HepG2 (cell line): ENCODE measurements around the gene THAP10. TPM values are rescaled to one million over a fixed set of nuclear protein-coding genes. Genes with fewer than 3 reads are reported as not detected.

Source experiments
- ATAC-seq: fragments of 200-7000 bp; cut with Tn5 transposase; 3 replicates; pipeline ENCODE4 v1.9.1; 2020; ENCODE audit warnings: mild to moderate bottlenecking, moderate library complexity
- BruUV-seq: library from RNA; stranded (reverse); fragments of 400-500 nt; replicated peaks from 2 replicates; lab custom pipeline; 2021; lab: Mats Ljungman, UMichigan
- CTCF ChIA-PET: fragments of 300-600 bp; formaldehyde crosslinking; extraction: SDS; loops from one replicate; lab custom pipeline; 2021; ENCODE audit warnings: low total read pairs, inconsistent platforms, low intra/inter-chr PET ratio; lab: Yijun Ruan, JAX
- POLR2A ChIA-PET: fragments of 350-600 bp; sonication (Branson Sonifier 250); formaldehyde crosslinking; loops from one replicate; lab custom pipeline; 2020; ENCODE audit warnings: antibody characterized with exemption, inconsistent platforms; lab: Yijun Ruan, JAX
- DNase-seq: peaks from one replicate; pipeline ENCODE4 v3.0.0-alpha.2; 2015; ENCODE audit warnings: low spot score
- FAIRE-seq: peaks from 3 replicates; lab custom pipeline; 2011; peaks lifted over from hg19 to GRCh38; lab: Jason Lieb, UNC
- H2AFZ ChIP-seq: one replicate; pipeline ENCODE4 v1.6.1; 2011; ENCODE audit warnings: low read length, inconsistent platforms
- H3K27ac ChIP-seq: fragments of 300-600 bp; 3 replicates; pipeline ENCODE4 v1.8.0; 2011; ENCODE audit warnings: mixed run types, mild to moderate bottlenecking, mixed read lengths, low read length, inconsistent platforms; ENCODE audit not compliant: insufficient read depth; ENCODE audit errors: extremely low read length
- H3K27me3 ChIP-seq, 2 experiments: fragments of 200-600 bp in 1 of 2; 2 replicates in 1 of 2; 3 replicates in 1 of 2; pipeline versions ENCODE4 v1.6.0 to v1.8.0; 2011; ENCODE audit warnings: low read length in 2 of 2, mild to moderate bottlenecking in 2 of 2, moderate library complexity in 2 of 2, inconsistent platforms in 1 of 2; ENCODE audit not compliant: insufficient read depth in 2 of 2, control insufficient read depth in 1 of 2
- H3K36me3 ChIP-seq, 2 experiments: fragments of 200-600 bp in 1 of 2; replicated peaks in 1 of 2; 2 replicates in 1 of 2; 3 replicates in 1 of 2; pipeline versions ENCODE4 v1.5.1 to v1.8.0; 2011; ENCODE audit warnings: low read length in 2 of 2, inconsistent platforms in 1 of 2; ENCODE audit not compliant: insufficient read depth in 2 of 2, control insufficient read depth in 1 of 2
- H3K4me1 ChIP-seq: 2 replicates; pipeline ENCODE4 v1.5.1; 2012; ENCODE audit warnings: low read length, inconsistent platforms; ENCODE audit not compliant: insufficient read depth
- H3K4me2 ChIP-seq: 2 replicates; pipeline ENCODE4 v1.6.0; 2011; ENCODE audit warnings: low read depth, low read length, inconsistent platforms
- H3K4me3 ChIP-seq, 3 experiments: fragments of 200-600 bp in 1 of 3; sonication (generic), shearing (Covaris generic) in 1 of 3; replicated peaks in 1 of 3; 2 replicates each; pipeline ENCODE4 v1.5.1; 2011 to 2016; ENCODE audit warnings: low read length in 3 of 3, inconsistent platforms in 2 of 3, low read depth in 2 of 3, mild to moderate bottlenecking in 2 of 3, control low read depth in 1 of 3, mixed read lengths in 1 of 3; ENCODE audit not compliant: insufficient read depth in 1 of 3
- H3K79me2 ChIP-seq: one replicate; pipeline ENCODE4 v1.6.1; 2011; ENCODE audit warnings: low read length, inconsistent platforms; ENCODE audit not compliant: insufficient read depth
- H3K9ac ChIP-seq: 2 replicates; pipeline ENCODE4 v1.6.0; 2011; ENCODE audit warnings: mild to moderate bottlenecking, low read depth, low read length, inconsistent platforms; ENCODE audit not compliant: insufficient read depth
- H3K9me3 ChIP-seq: 2 replicates; pipeline ENCODE4 v1.5.1; 2012; ENCODE audit warnings: mild to moderate bottlenecking, low read length
- H4K20me1 ChIP-seq: 2 replicates; pipeline ENCODE4 v1.6.0; 2011; ENCODE audit warnings: inconsistent platforms, mild to moderate bottlenecking, low read length, moderate library complexity; ENCODE audit not compliant: insufficient read depth
- JUND ChIP-seq: sonication (generic); formaldehyde crosslinking; IDR thresholded peaks from 2 replicates; pipeline ENCODE4 v1.8.0; 2022; ENCODE audit warnings: mild to moderate bottlenecking, missing genetic modification reagents
- KLF11 ChIP-seq: IDR thresholded peaks from 2 replicates; pipeline ENCODE4 v1.6.1; 2016; ENCODE audit warnings: missing compliant biosample characterization
- MTA3 ChIP-seq: sonication (generic); formaldehyde crosslinking; IDR thresholded peaks from 2 replicates; pipeline ENCODE4 v1.4.0; 2020; ENCODE audit warnings: missing genetic modification reagents
- RAD21 ChIP-seq: fragments of 450-650 bp; formaldehyde crosslinking; IDR thresholded peaks from 2 replicates; pipeline ENCODE4 v1.5.0; 2020; ENCODE audit warnings: mild to moderate bottlenecking
- SETDB1 ChIP-seq: sonication (generic); formaldehyde crosslinking; IDR thresholded peaks from 2 replicates; pipeline ENCODE4 v1.5.1; 2020; ENCODE audit warnings: missing genetic modification reagents, mild to moderate bottlenecking, borderline replicate concordance
- TARDBP ChIP-seq: sonication (generic); formaldehyde crosslinking; IDR thresholded peaks from 2 replicates; pipeline ENCODE4 v1.8.0; 2022; ENCODE audit warnings: mild to moderate bottlenecking, missing genetic modification reagents
- TOPORS ChIP-seq: sonication (generic); formaldehyde crosslinking; IDR thresholded peaks from 2 replicates; pipeline ENCODE4 v1.8.0; 2023; ENCODE audit warnings: mild to moderate bottlenecking, missing genetic modification reagents
- ZFP36L1 ChIP-seq: sonication (generic); formaldehyde crosslinking; IDR thresholded peaks from 2 replicates; pipeline ENCODE4 v1.8.0; 2022; ENCODE audit warnings: mild to moderate bottlenecking, missing genetic modification reagents, moderate library complexity
- ZFP36L2 ChIP-seq: sonication (generic); formaldehyde crosslinking; IDR thresholded peaks from 2 replicates; pipeline ENCODE4 v1.4.0; 2020; ENCODE audit warnings: missing genetic modification reagents
- ZNF354B ChIP-seq: sonication (generic); formaldehyde crosslinking; IDR thresholded peaks from 2 replicates; pipeline ENCODE4 v1.8.0; 2022; ENCODE audit warnings: mild to moderate bottlenecking, missing genetic modification reagents
- ZNF44 ChIP-seq: sonication (generic); formaldehyde crosslinking; IDR thresholded peaks from 2 replicates; pipeline ENCODE4 v1.5.1; 2020; ENCODE audit warnings: mild to moderate bottlenecking, missing genetic modification reagents
- in situ Hi-C: cut with HindIII; loops from 2 replicates; pipeline ENCODE4 v1.10.0; 2017; ENCODE audit warnings: low pct_unique_long_range_greater_than_20kb; ENCODE audit not compliant: extremely low pct_ligation_motif_present
- intact Hi-C: fragments of 100-400 bp; cut with micrococcal nuclease; formaldehyde crosslinking; loops from one replicate; pipeline ENCODE4 v1.10.0; 2022; ENCODE audit not compliant: unreplicated experiment
- polyA plus RNA-seq, 8 experiments: library from polyadenylated mRNA; depleted of rRNA in 3 of 8; stranded (reverse) in 7 of 8; unstranded in 1 of 8; fragments of >200 nt; fragmentation: Illumina TruSeq in 4 of 8; extraction: Trizol in 4 of 8; gene quantifications; 2 replicates each; pipeline versions ENCODE4 v1.2.1 to v1.2.3, GENCODE V29; 2011 to 2016; ENCODE audit warnings: low read depth in 4 of 8, missing spikeins in 1 of 8, mixed read lengths in 1 of 8; ENCODE audit not compliant: insufficient read depth in 1 of 8
- total RNA-seq, 5 experiments: library from RNA; depleted of rRNA; stranded (reverse); fragments of >200 nt; fragmentation: Illumina TruSeq; extraction: Trizol; gene quantifications; 2 replicates each; pipeline ENCODE4 v1.2.3, GENCODE V29; 2016; ENCODE audit warnings: low read depth in 1 of 5
- TF ChIP-seq, protein P1 (sequence below): sonication (generic); formaldehyde crosslinking; IDR thresholded peaks from 2 replicates; pipeline ENCODE4 v1.4.0; 2020; ENCODE audit warnings: missing genetic modification reagents
- TF ChIP-seq, protein P2 (sequence below): sonication (generic); formaldehyde crosslinking; IDR thresholded peaks from 2 replicates; pipeline ENCODE4 v1.4.0; 2020; ENCODE audit warnings: missing genetic modification reagents; ENCODE audit errors: not compliant biosample characterization
- TF ChIP-seq, protein P3 (sequence below): sonication (generic); formaldehyde crosslinking; IDR thresholded peaks from 2 replicates; pipeline ENCODE4 v1.5.1; 2020; ENCODE audit warnings: mild to moderate bottlenecking, missing genetic modification reagents
- TF ChIP-seq, protein P4 (sequence below): sonication (generic); formaldehyde crosslinking; conservative IDR thresholded peaks from 2 replicates; pipeline ENCODE4 v1.8.0; 2022; ENCODE audit warnings: low read depth, missing genetic modification reagents

THAP10 gene
- total and polyA plus RNA-seq, 2 of the 13 experiments (the other 11 are each of a cell fraction or from before 2014, with no cell fraction given) = 0.64 to 0.69 TPM

DNA sequence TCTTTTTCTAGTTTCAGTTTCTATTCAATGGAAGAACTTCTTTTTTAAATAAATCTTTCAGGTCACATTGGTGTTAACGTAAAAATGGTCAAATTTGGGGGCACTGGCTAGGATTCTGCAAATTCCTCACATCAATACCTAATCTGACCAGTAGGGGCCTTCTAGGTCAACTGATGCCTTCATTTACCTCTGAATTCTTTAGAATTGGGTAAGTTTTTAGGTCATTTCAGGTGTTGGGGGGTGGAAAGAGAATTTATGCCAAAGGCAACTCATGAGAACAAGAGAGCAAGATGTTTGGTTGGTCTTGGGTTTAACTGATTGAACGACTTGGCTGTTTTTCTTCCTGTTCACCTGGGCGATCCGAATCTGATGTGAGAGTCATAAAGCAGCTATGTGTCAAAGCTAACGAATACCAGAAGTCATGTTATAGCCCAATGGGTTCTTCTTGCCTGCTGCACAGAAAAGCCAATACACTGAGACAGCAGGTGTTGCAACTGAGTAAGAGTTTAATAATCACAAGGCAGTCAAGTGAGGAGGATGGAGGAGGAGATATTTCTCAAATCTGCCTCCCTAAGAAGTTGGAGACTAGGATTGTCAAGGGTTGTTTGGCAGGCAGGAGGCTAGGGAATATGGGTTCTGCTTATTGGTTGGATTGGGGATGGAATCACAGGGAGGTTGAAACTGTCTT, 15.7 kb upstream of the THAP10 start (continued):
- TF ChIP-seq, protein P1, sequence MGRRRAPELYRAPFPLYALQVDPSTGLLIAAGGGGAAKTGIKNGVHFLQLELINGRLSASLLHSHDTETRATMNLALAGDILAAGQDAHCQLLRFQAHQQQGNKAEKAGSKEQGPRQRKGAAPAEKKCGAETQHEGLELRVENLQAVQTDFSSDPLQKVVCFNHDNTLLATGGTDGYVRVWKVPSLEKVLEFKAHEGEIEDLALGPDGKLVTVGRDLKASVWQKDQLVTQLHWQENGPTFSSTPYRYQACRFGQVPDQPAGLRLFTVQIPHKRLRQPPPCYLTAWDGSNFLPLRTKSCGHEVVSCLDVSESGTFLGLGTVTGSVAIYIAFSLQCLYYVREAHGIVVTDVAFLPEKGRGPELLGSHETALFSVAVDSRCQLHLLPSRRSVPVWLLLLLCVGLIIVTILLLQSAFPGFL (CRISPR knock-in tag) = no peak
- TF ChIP-seq SETDB1 (0 out of 2 replicates have a peak, but pooled peaks have one; percentile 20), TARDBP (no peak), JUND (CRISPR knock-in tag) (no peak), RAD21 (CRISPR knock-in tag) (no peak)
- TF ChIP-seq, protein P2, sequence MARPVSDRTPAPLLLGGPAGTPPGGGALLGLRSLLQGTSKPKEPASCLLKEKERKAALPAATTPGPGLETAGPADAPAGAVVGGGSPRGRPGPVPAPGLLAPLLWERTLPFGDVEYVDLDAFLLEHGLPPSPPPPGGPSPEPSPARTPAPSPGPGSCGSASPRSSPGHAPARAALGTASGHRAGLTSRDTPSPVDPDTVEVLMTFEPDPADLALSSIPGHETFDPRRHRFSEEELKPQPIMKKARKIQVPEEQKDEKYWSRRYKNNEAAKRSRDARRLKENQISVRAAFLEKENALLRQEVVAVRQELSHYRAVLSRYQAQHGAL = no peak
- TF ChIP-seq, protein P3, sequence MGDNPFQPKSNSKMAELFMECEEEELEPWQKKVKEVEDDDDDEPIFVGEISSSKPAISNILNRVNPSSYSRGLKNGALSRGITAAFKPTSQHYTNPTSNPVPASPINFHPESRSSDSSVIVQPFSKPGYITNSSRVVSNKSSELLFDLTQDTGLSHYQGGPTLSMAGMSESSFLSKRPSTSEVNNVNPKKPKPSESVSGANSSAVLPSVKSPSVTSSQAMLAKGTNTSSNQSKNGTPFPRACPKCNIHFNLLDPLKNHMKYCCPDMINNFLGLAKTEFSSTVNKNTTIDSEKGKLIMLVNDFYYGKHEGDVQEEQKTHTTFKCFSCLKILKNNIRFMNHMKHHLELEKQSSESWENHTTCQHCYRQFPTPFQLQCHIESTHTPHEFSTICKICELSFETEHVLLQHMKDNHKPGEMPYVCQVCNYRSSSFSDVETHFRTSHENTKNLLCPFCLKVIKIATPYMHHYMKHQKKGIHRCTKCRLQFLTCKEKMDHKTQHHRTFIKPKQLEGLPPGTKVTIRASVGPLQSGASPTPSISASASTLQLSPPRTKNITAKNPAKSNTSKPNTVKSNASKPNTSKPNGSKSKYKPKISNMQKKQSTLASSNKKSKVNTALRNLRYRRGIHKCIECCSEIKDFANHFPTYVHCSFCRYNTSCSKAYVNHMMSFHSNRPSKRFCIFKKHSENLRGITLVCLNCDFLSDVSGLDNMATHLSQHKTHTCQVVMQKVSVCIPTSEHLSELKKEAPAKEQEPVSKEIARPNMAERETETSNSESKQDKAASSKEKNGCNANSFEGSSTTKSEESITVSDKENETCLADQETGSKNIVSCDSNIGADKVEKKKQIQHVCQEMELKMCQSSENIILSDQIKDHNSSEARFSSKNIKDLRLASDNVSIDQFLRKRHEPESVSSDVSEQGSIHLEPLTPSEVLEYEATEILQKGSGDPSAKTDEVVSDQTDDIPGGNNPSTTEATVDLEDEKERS (CRISPR knock-in tag) = 0 out of 2 replicates have a peak, but pooled peaks have one; percentile 52
- TF ChIP-seq, all 625 proteins: peak for 3

DNA sequence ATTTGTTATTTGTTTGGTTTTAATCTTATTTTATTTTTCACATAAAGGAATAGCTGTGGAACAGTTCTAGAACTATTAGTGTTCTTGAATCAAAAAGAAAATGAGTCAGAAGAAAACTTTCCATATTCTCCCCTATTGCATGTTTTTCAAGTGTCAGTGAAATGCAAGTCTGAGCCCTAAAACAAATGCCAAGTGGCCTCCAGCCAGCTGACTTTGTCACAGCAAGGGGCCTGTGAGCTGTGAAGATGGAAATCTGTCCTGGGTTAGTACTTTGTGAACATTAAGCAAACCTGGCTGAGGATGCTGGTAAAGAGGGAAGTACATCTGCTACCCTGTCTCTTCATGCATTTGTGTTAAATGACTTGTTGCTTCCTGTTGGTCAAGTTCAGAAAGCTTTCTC, 14.6 kb upstream of the THAP10 start:
- no peaks in the 10 kb centered on the region; a peak in 1 of 5 replicates for H3K27me3 ChIP-seq
- ChIA-PET CTCF (no interaction called here), POLR2A (no interaction called here)
- no peaks in the 10 kb centered on the region for H3K36me3 ChIP-seq
- intact Hi-C loops = no loop called here
- no peaks in the 10 kb centered on the region for H3K4me1 ChIP-seq
- ATAC-seq = no peak
- DNase-seq = no peak
- H3K79me2 ChIP-seq = no peaks in the 10 kb centered on the region
- H4K20me1 ChIP-seq = no peaks in the 10 kb centered on the region
- no peak overlapping the region for H2AFZ ChIP-seq
- no peak for TF ChIP-seq ZFP36L1 (CRISPR knock-in tag)
- TF ChIP-seq KLF11 (CRISPR knock-in tag) = no peak
- no peak for TF ChIP-seq ZFP36L2 (CRISPR knock-in tag)
- no peak for TF ChIP-seq TOPORS (CRISPR knock-in tag)
- no peak for TF ChIP-seq ZNF354B (CRISPR knock-in tag)
- TF ChIP-seq MTA3 (CRISPR knock-in tag) = no peak
- TF ChIP-seq, protein P4, sequence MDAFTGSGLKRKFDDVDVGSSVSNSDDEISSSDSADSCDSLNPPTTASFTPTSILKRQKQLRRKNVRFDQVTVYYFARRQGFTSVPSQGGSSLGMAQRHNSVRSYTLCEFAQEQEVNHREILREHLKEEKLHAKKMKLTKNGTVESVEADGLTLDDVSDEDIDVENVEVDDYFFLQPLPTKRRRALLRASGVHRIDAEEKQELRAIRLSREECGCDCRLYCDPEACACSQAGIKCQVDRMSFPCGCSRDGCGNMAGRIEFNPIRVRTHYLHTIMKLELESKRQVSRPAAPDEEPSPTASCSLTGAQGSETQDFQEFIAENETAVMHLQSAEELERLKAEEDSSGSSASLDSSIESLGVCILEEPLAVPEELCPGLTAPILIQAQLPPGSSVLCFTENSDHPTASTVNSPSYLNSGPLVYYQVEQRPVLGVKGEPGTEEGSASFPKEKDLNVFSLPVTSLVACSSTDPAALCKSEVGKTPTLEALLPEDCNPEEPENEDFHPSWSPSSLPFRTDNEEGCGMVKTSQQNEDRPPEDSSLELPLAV = no peak
- no peak for TF ChIP-seq ZNF44
- TF ChIP-seq, all 625 proteins: peak for 0
- FAIRE-seq = no peak
- no TSS peak for BruUV-seq
- H3K4me3 ChIP-seq = no peak overlapping the region
- H3K4me2 ChIP-seq = no peak overlapping the region
- H3K9ac ChIP-seq = no peak overlapping the region
- peaks cover 25% of the 10 kb centered on the region for H3K9me3 ChIP-seq
- no peak overlapping the region for H3K27ac ChIP-seq
- in situ Hi-C loops = no loop called here
